HG02970 (cell line): ENCODE results near the gene MALSU1.
"Not testable (repeated sequence)": the region's sequence is repeated elsewhere in the genome, so short reads cannot be mapped to it uniquely, and the experiment has no call there.

Experiments used
- ATAC-seq: cut with Tn5 transposase; IDR thresholded peaks from one replicate; pipeline ENCODE4 v1.9.1; 2021; ENCODE audit warnings: mild to moderate bottlenecking, moderate library complexity, moderate number of reproducible peaks; ENCODE audit not compliant: unreplicated experiment, low FRiP score

MALSU1 gene

DNA sequence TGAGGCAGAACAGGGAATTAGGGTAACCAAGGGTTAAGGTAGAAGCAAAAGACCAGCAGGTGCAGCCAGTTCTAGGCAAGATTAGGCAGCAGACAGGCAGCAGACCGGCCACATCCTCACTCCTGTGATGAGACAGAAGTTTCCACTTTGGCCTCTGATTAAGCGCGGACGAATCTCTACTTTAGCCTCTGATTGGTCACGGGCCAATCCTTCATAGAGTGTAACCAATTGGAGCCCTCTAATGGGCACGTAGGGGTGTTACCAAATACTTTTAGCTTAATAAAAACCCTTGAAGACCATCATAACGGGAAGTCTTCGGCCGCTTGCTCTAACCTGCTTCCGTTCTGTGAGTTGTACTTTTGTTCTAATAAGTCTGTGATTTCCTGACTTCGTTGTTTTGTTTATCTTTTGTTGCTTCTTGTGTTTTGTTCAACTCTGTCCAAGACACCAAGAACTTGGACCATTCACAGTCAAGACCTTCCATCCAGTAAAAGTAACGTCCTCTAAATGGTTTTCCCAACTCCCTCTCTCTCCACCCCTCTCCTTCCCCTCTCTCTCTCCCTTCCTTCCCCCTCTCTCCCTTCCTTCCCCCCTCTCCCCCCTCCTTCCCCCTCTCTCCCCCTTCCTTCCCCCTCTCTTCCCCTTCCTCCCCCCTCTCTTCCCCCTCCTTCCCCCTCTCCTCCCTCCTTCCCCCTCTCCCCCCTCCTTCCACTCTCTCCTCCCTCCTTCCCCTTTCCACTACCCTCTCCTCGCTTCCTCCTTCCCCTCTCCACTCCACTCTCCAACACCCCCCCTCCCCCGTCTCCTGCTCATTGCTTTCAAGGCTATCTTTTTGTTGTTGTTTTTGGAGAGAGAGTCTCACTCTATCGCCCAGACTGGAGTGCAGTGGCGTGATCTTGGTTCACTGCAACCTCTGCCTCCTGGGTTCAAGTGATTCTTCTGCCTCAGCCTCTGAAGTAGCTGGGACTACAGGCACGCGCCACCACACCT, 13.2 kb upstream of the MALSU1 start:
- no peak for ATAC-seq

DNA sequence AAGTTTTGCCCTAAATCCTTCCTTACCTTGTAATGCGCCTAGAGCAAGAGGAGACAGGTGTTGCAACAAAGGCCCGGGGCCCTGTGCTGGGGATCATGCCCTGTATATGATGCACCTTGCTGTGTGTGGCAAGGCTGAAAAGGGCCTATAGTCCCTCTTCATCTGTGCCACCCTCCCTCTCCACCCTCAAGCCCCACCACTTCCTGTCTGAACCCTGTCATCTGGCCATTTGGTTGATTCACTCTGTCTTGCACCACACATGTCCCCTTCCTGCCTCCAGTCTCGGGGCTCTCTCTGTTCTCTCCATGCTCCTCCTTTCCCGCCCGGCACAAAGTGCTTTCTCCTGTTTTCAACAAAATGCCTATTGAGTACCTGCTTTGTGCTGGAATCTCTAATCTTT, 11.5 kb upstream of the MALSU1 start:
- no peak for ATAC-seq

DNA sequence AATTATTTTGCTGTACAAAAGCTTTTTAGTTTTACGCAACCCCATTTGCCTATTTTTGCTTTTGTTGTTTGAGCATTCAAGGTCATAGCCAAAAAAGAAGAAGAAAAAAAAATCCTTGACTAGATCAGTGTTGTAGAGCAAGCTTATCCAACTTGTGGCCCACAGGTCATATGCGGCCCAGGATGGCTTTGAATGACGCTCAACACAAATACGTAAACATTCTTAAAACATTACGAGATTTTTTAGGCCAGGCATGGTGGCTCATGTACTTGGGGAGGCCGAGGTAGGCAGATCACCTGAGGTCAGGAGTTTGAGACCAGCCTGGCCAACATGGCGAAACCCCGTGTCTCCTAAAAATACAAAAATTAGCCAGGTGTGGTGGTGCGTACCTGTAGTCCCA, 8.1 kb upstream of the MALSU1 start:
- ATAC-seq, result no peak

DNA sequence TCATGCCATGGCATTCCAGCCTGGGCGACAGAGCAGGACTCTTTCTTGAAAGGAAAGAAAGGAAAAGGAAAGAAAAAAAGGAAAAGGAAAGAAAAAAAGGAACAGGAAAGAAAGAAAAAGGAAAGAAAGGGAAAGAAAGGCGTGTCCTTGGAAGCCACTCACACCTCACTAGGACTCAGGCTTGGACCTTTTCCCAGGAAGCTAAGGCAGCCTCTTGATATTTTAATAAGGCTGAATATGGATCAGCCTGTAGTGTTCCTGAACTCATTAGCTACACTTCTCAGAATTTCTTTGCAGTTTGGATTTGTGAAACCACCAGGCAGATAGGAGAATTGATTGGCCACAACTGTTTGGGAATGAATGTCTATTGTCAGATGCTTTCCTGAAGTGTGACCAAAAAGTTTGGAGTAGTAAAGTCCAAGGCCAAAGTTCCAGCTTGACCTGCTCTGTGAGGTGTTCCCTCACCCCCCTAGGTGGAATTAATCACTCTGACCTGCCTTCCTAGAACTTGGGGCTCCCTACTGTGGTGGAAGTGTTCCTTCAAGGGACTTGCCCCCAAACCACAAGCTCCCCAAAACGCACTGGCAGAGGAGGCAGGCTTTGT, 7.1 kb upstream of the MALSU1 start:
- ATAC-seq, result no peak

DNA sequence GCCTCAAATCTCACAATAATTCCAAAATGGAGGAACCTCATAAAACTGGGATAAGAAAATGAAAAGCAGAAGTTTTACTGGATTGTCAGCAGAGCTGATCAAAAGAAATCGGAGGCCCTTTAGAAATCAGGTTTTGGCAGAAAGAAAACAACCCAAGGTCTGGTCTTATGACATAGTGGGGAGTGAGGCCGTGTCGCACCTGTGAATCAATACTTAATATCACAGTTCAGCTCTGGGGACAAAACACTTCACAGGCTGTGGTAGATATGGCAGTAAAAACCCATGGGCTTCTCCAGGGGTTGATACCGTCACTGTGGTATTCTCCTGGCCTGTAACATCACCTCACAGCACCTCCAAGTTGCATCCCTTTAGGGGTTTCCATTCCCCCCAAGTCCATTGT, 6.5 kb upstream of the MALSU1 start:
- no peak for ATAC-seq

DNA sequence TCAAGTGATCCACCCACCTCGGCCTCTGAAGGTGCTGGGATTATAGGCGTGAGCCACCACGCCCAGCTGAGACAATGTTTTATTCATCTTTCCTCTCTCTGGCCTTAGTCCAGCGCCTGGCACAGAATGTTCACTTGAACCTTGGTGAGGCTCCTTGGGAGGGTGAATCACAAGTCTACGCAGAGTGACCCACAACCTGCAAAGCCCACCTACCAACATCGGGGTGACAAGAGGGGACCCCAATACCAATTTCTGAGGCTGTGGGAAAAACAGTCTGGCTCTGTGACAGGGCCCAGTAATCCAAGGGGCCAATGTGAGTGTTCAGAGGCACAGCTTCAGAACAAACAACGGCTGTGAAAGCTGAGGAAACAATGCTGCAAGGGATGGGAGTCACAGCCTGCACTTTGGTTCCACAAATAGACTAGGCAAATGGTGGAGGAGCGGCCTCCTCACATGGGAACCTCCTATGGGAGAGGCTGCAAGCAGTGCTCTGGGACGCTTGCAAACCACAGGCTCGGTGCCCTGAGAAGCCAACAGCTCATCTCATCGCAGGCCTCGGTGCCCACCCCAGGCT, 5.6 kb upstream of the MALSU1 start:
- no peak for ATAC-seq

DNA sequence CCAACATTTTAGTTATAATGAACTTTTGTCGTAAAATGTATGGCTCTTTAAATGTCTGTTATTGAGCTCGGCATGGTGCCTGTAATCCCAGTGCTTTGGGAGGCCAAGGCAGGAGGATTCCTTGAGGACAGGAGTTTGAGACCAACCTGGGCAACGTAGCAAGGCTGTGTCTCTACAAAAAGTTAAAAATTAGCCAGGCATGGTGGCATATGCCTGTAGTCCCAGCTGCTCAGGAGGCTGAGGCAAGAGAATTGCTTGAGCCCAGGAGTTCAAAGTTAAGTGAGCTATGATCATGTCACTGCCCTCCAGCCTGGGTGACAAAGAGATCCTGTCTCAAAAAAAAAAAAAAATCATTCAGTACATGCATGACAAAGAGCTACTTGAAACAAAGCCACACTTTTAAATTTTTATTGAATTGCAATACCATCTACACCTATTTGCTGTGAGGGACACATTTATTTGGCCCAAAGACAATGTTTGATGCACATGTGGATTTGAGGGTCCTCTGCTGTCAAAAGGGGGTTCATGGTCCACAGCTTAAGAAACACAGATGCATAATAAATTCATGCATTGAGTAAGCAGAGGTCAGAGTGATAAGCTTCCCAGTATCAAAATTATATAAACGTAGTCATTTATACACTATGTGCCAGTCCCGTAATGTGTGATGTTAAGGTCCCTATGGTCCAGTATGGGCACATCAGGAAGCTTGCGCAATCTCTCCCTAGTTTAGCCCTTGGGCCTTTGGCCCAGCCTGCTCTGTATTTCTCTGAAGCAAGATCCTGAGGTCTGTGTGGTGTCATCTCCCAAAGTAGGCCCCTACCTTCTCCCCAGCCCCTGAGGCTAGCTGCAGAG, 4.4 kb upstream of the MALSU1 start:
- no peak for ATAC-seq

DNA sequence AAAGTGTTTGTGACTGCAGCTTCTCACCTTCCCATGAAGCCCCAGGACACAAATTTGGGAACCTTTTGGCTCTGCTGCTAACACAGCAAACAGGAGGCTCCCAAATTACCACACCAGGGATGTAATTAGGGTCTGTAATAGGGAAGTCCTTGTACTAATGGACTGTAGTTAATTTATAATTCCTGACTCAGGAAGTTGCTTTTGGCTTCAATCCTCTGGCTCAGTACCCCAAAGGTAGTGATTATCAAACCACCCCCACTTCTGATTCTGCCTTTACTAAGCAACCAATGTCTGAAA, 3.8 kb upstream of the MALSU1 start:
- ATAC-seq, result no peak

DNA sequence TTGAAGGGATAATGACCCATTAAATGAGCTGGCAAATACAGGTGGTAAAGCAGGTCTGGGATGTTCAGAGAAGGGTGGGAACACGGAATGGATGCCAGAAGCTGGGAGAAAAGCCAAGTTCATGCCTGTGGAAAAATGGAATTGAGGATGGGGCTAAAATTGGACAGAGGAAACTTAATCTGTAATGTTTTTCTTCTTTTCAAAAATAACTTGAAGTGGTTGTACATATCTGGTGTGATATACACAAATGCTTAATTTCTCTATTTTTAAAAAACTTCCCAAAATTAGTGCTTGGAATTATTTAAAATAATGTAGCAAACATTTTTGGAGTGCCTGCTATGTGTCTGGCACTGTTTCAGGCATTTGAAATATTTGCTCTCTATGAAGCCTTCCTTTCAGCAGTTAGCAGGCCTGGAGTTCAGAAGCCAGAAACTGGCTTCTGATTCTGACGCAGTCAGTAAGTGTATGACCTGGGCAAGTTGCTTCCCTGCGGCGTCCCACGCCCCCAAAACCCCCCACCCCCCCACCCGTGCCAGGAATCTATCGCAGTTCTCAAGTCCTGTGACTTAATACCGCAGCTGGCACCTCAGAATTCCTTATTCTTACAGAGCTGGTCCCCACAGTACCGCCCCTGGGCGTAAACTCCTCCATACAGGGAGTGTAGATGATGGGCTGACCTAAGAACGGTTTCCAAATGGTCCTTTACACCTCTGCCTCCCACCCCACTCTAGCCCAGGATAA, 828 bp upstream of the MALSU1 start:
- ATAC-seq, result no peak

DNA sequence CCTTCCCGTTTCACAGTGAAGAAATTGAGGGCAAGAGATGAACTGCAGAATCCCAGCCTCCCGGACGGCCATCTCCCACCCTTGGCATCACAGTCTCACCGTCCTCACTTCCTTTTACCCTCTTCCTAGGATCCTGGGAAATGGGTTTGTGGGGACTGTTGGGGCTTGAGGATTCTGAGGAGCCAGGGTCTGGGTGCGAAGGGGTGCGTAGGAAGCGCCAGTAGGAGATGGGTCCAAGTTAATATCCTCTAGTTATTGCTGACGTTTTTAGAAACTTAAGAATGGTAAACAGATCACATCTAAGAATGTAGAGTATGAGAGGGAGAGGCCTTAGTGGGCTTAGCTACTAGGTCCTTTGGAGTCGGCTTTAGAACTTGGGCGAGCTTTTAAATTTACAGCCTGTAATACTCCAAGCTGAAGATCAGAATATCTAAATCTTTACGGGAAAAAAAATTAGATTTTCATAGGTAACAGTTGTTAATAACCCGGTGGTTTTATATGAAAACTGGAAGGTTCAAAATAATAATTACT, 696 bp downstream of the MALSU1 start:
- ATAC-seq, result no peak

DNA sequence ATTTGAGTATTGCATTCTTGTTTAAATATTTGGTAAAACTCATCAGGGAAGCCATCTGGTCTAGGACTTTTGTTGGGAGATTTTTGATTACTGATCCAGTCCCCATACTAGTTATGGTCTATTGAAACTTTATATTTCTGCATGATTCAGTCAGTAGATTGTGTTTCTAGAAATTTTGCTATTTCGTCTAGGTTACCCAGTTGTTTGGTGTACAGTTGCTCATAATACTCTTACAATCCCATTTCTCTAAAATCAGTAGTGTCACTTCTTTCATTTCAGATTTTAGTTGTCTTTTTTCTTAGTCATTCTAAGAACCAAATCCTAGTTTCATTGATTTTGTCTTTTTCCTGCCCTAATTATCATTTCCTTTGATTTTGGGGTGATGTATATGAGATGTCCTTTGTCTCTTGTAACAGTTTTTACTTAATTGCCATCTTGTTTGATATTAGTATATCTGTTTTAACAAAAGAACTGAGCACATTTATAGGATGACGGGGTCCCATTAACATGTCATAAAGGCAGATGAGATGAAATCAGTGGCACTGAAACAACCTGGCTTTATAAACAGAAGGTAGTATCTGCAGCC, 7.9 kb downstream of the MALSU1 start:
- no peak for ATAC-seq

DNA sequence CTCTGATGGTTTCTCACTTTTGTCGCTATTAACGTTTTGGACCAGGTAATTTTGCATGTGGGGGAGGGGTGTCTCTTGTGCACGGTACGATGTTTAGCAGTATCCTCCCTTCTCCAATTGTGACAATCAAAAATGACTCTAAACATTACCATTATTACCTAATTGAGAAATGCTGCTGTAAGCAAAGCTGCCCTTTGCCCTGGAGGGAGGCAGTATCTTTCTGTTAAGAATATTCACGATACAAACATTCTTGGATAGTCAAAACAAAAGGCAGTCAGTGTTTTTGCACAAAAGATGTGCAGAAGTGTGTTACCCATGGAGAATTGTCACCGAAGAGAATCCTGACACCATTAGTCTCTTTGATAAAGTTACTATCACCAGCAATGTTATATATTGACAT, 9.6 kb downstream of the MALSU1 start:
- no peak for ATAC-seq

DNA sequence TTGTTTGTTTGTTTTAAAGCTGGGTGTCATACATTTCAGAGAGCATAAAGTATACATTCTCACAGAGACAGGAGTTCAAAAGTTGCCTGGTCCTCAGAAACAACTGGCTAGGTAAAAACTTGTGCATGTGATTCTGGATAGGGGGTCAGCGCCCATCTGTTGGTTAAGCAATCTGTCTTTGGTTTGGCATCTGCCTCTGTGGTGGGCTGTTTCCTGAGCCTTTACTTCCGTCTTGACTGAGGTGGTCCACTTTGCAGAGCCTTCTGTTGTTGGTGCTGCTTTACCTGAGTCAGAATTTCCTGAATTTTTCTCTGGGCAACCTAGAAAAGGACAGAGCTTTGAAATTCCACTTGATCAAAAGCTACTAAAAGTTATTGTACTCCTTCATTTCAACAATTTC, 13.0 kb downstream of the MALSU1 start:
- not testable (repeated sequence) for ATAC-seq

DNA sequence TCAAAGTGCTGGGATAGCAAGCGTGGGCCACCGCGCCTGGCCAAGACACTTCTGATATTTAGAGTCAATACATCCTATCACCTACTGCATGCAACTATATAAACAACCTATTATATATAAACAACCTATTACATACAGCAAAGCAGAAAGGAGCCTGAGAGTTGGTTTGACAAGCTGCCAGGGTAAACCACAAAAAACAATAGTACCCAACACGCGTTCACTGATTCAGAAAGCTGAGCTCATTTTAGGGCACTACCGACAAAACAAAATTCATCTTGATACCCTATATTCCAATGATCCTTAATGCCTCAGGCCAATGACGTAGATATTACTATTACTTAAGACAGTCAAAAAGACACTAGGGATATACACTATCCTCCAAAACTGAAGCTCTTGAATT, 16.2 kb downstream of the MALSU1 start:
- ATAC-seq, result no peak

DNA sequence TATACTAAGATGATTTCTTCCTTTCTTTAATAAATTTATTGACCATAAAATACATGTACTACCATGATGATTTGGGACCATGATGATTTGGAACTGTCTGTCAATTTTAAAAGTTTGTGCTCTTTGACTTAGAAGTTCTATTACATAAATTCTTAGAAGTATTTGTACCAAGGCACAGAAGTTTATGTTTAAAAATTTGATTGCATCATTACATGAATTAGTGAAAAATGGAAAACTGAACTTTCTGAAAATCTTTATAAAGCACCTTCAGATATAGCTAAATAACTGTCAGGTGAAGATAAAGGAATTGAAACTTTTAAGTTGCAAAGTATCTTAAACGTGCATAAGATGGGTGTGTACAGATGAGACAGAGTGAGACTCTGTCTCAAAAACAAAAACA, 32.0 kb downstream of the MALSU1 start:
- no peak for ATAC-seq

DNA sequence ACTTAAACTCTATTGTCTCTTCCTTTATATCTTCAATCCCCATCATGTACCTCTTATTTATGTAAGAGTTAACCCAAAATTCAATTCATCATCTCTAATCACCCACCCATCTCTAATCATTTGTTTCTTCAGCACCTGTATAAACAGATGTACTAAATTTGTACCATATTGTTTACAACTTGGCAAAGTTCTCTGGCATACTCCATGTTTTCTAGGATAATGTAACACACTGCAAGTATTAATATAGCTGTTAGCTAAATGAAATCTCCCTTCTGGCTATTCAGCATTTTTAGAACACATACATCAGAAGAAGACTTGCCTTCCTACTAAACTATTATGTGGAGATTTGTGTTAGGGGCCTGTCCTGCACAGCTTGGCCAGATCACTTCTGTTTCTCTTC, 33.1 kb downstream of the MALSU1 start:
- no peak for ATAC-seq

DNA sequence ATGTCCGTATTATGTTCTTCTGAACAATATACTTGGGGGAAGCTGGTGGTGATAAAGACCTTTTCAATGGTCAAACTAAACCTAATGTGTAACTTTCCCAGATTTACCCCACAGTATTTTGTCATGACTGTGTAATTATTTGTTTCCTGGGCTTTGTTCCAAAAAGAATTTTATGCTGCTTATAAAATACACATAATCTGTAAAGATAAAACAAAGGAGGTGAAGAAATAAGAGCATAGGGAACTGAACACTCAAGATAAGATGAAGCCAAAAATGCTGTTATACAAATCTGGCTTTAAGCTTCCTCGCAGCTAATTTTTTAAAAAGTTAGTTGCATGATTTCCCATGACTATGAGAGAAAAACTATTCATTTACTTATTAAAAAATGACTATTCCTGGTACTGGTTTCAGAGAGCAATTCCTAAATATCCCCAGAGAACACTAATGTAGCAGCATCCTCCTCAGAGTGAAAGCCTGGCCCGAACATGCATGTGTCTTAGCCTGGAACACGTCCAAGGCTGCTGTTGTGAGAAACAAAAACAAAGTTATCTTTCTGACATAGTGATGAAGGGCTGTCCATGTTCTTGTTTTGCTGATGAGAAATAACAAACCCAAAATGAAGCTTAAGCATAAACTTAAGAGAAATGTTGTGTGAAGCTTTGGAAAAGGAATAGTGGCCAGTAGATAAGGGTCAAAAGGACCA, 33.9 kb downstream of the MALSU1 start:
- ATAC-seq, result no peak

DNA sequence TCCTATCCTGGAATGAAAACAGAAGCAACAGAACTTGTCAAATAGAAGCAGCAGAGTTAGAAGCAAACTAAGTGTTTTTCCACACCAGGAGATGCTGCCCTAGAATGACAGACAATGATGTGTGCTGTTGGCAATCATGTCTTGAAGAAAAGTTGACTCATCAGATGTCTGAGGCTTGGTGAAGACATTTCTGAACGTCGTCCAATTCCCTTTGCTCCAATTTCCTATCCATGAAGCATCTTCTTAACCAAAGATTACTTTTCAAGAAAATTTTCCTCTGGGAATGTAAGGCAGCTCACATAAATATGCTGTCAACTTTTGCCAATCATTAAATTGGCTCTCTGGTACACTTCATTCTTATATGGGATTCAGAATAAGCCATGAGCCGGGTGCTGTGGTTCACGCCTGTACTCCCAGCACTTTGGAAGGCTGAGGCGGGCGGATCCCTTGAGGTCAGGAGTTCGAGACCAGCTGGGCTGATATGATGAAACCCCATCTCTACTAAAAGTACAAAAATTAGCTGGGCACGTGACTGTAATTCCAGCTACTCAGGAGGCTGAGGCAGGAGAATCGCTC, 34.6 kb downstream of the MALSU1 start:
- ATAC-seq, result no peak
